A549 (cell line): ENCODE measurements around the gene GNG7. TPM values are rescaled to one million over a fixed set of nuclear protein-coding genes. Genes with fewer than 3 reads are reported as not detected.
"Not testable (repeated sequence)": the region's sequence is repeated elsewhere in the genome, so short reads cannot be mapped to it uniquely, and the experiment has no call there.

Experiments
- ATAC-seq, 2 experiments: fragments of 200-7000 bp in 1 of 2; fragments of >200 bp in 1 of 2; cut with Nextera tagmentation in 1 of 2; cut with Tn5 transposase in 1 of 2; 3 replicates each; pipeline versions ENCODE4 v1.8.0 to v1.9.1; 2018 to 2020; ENCODE audit warnings: mild to moderate bottlenecking in 1 of 2, moderate library complexity in 1 of 2
- CTCF ChIA-PET: fragments of 300-600 bp; sonication (Branson Sonifier 250); formaldehyde crosslinking; extraction: SDS; loops from one replicate; lab custom pipeline; 2021; ENCODE audit warnings: antibody characterized with exemption, inconsistent platforms; lab: Yijun Ruan, JAX
- POLR2A ChIA-PET: fragments of 350-600 bp; formaldehyde crosslinking; extraction: SDS; loops from one replicate; lab custom pipeline; 2021; ENCODE audit warnings: antibody characterized with exemption, inconsistent platforms; lab: Yijun Ruan, JAX
- DNase-seq, 2 experiments: peaks; one replicate each; pipeline versions ENCODE4 v3.0.0 to v3.0.0-alpha.2; 2011 to 2016; ENCODE audit warnings: low read depth in 1 of 2, low spot score in 1 of 2
- FAIRE-seq: peaks from 2 replicates; lab custom pipeline; 2011; peaks lifted over from hg19 to GRCh38; lab: Jason Lieb, UNC
- H3K27ac ChIP-seq, 2 experiments: fragments of >200 bp; sonication (Bioruptor Twin); formaldehyde crosslinking; 3 replicates each; pipeline ENCODE4 v1.5.1; 2016 to 2017
- H3K4me1 ChIP-seq: fragments of >200 bp; sonication (Bioruptor Twin); formaldehyde crosslinking; 3 replicates; pipeline ENCODE4 v1.6.1; 2016
- H3K4me2 ChIP-seq: fragments of >200 bp; sonication (Bioruptor Twin); formaldehyde crosslinking; 3 replicates; pipeline ENCODE4 v1.6.1; 2016
- H3K4me3 ChIP-seq: fragments of >200 bp; sonication (Bioruptor Twin); formaldehyde crosslinking; 3 replicates; pipeline ENCODE4 v1.5.1; 2016
- H3K9me3 ChIP-seq: fragments of >200 bp; sonication (Bioruptor Twin); formaldehyde crosslinking; 3 replicates; pipeline ENCODE4 v1.6.1; 2016
- CHD4 ChIP-seq: fragments of 200-600 bp; sonication (generic); IDR thresholded peaks from 2 replicates; pipeline ENCODE4 v1.6.1; 2016; ENCODE audit warnings: antibody characterized with exemption, mild to moderate bottlenecking, borderline replicate concordance
- EHF ChIP-seq: fragments of 250-450 bp; sonication (Bioruptor Pico); IDR thresholded peaks from 2 replicates; pipeline ENCODE4 v1.5.0; 2020; ENCODE audit warnings: mild to moderate bottlenecking
- EHMT2 ChIP-seq: fragments of 200-600 bp; sonication (generic); IDR thresholded peaks from 2 replicates; pipeline ENCODE4 v1.6.1; 2016; ENCODE audit warnings: antibody characterized with exemption, low read depth, mild to moderate bottlenecking, moderate library complexity
- ESRRA ChIP-seq: fragments of 150-350 bp; IDR thresholded peaks from 2 replicates; pipeline ENCODE4 v1.6.1; 2014; ENCODE audit warnings: mild to moderate bottlenecking, low read length, borderline replicate concordance
- FOSB ChIP-seq: fragments of 250-450 bp; sonication (Bioruptor Pico); IDR thresholded peaks from 2 replicates; pipeline ENCODE4 v1.5.0; 2020; ENCODE audit warnings: mild to moderate bottlenecking, moderate library complexity
- GATA3 ChIP-seq: IDR thresholded peaks from 2 replicates; pipeline ENCODE4 v1.6.1; 2012; ENCODE audit warnings: borderline replicate concordance
- HDAC2 ChIP-seq: fragments of 200-600 bp; sonication (generic); IDR thresholded peaks from 2 replicates; pipeline ENCODE4 v1.6.1; 2016
- HEYL ChIP-seq: fragments of 250-450 bp; sonication (Bioruptor Pico); IDR thresholded peaks from 2 replicates; pipeline ENCODE4 v1.8.0; 2021; ENCODE audit warnings: mild to moderate bottlenecking, moderate library complexity
- HOXA7 ChIP-seq: fragments of 250-450 bp; sonication (Bioruptor Pico); IDR thresholded peaks from 2 replicates; pipeline ENCODE4 v1.5.0; 2020; ENCODE audit warnings: mild to moderate bottlenecking, moderate library complexity
- HOXB13 ChIP-seq: fragments of 250-450 bp; sonication (Bioruptor Pico); IDR thresholded peaks from 2 replicates; pipeline ENCODE4 v1.5.0; 2020; ENCODE audit warnings: low read depth, mild to moderate bottlenecking, moderate library complexity
- JUN ChIP-seq, 2 experiments: fragments of >200 bp; sonication (Bioruptor Twin); formaldehyde crosslinking; IDR thresholded peaks; 2 replicates in 1 of 2; 3 replicates in 1 of 2; pipeline ENCODE4 v1.6.1; 2016 to 2017
- JUNB ChIP-seq: fragments of >200 bp; sonication (Bioruptor Twin); formaldehyde crosslinking; IDR thresholded peaks from 2 replicates; pipeline ENCODE4 v1.6.1; 2016
- MAFK ChIP-seq: fragments of 450-650 bp; IDR thresholded peaks from 2 replicates; pipeline ENCODE4 v1.6.1; 2014; ENCODE audit not compliant: partially characterized antibody
- MAX ChIP-seq: IDR thresholded peaks from 2 replicates; pipeline ENCODE4 v1.6.1; 2012
- NFE2L2 ChIP-seq: fragments of 150-350 bp; conservative IDR thresholded peaks from 2 replicates; pipeline ENCODE4 v1.6.1; 2014; ENCODE audit warnings: low read length
- NPAS2 ChIP-seq: fragments of 250-450 bp; sonication (Bioruptor Pico); IDR thresholded peaks from 2 replicates; pipeline ENCODE4 v1.8.0; 2022; ENCODE audit warnings: mild to moderate bottlenecking, moderate library complexity, borderline replicate concordance
- NR3C1 ChIP-seq: fragments of >200 bp; sonication (Bioruptor Twin); formaldehyde crosslinking; IDR thresholded peaks from 3 replicates; pipeline ENCODE4 v1.6.1; 2017
- PHF8 ChIP-seq: fragments of 200-600 bp; sonication (generic); IDR thresholded peaks from 2 replicates; pipeline ENCODE4 v1.6.1; 2016; ENCODE audit warnings: low read depth, mild to moderate bottlenecking, antibody characterized with exemption, moderate library complexity, borderline replicate concordance
- RAD21 ChIP-seq, 2 experiments: fragments of >200 bp in 1 of 2; sonication (Bioruptor Twin) in 1 of 2; formaldehyde crosslinking in 1 of 2; IDR thresholded peaks in 1 of 2; conservative IDR thresholded peaks in 1 of 2; 2 replicates in 1 of 2; 3 replicates in 1 of 2; pipeline ENCODE4 v1.6.1; 2012 to 2018; ENCODE audit warnings: inconsistent platforms in 1 of 2
- RCOR1 ChIP-seq: fragments of 150-350 bp; IDR thresholded peaks from 2 replicates; pipeline ENCODE4 v1.6.1; 2014; ENCODE audit warnings: antibody characterized with exemption, low read length, low read depth
- RFX5 ChIP-seq: fragments of 450-650 bp; IDR thresholded peaks from 2 replicates; pipeline ENCODE4 v1.7.1; 2014; ENCODE audit warnings: antibody characterized with exemption, mild to moderate bottlenecking, moderate library complexity
- SMC3 ChIP-seq: fragments of >200 bp; sonication (Bioruptor Twin); formaldehyde crosslinking; IDR thresholded peaks from 3 replicates; pipeline ENCODE4 v1.6.1; 2018; ENCODE audit warnings: inconsistent platforms
- TP53 ChIP-seq: fragments of 250-450 bp; sonication (Bioruptor Pico); IDR thresholded peaks from 2 replicates; pipeline ENCODE4 v1.5.0; 2021; ENCODE audit warnings: mild to moderate bottlenecking, moderate library complexity
- ZC3H11A ChIP-seq: fragments of 450-650 bp; IDR thresholded peaks from 2 replicates; pipeline ENCODE4 v1.6.1; 2014; ENCODE audit warnings: antibody characterized with exemption, mild to moderate bottlenecking
- WGBS: methylation state at CpG from one replicate; pipeline ENCODE4 v1.1.6; 2017; ENCODE audit errors: missing lambda C conversion rate; 5-methylcytosine and 5-hydroxymethylcytosine counted together
- polyA plus RNA-seq, 4 experiments: library from polyadenylated mRNA; depleted of rRNA in 3 of 4; stranded (reverse); fragments of >200 nt; fragmentation: RNase III in 1 of 4; extraction: RNeasy Plus Mini Kit Qiagen cat#74134 plus additional on column Dnase treatment in 1 of 4; gene quantifications; 2 replicates in 3 of 4; 3 replicates in 1 of 4; pipeline ENCODE4 v1.2.3, GENCODE V29; 2011 to 2017

The GNG7 gene
- polyA plus RNA-seq, 2 of the 4 experiments (the other 2 are of a cell fraction), result 0.06 to 0.08 TPM

GRCh38 chr19:2563546-2563945 lies 138.9 kb downstream of the GNG7 start:
- ATAC-seq, DNase-seq, H3K9me3 ChIP-seq, H3K4me2 ChIP-seq, H3K4me3 ChIP-seq, FAIRE-seq, H3K27ac ChIP-seq, POLR2A ChIA-PET, H3K4me1 ChIP-seq: not testable (repeated sequence)
- WGBS, result 66% methylated on average over 9 of the region's 9 CpGs
- CTCF ChIA-PET, result interaction anchor here (1.1 kb wide), 1 partner anchor 9 kb away, joined by 3 read pairs; no protein-coding TSS in a partner anchor

GRCh38 chr19:2561895-2562294 lies 140.6 kb downstream of the GNG7 start:
- TF ChIP-seq EHMT2 (no peak), NFE2L2 (no peak), FOSB (CRISPR knock-in tag) (no peak), ZC3H11A (no peak), RAD21 (conservative IDR thresholded peaks at IDR 0.05 in 1 of 2, IDR thresholded peaks at IDR 0.05 in 1 of 2) (no peak), CHD4 (no peak), NR3C1 (no peak), HDAC2 (no peak), MAX (no peak), JUNB (no peak), EHF (CRISPR knock-in tag) (no peak), JUN (IDR thresholded peaks at IDR 0.05) (no peak), SMC3 (no peak), MAFK (no peak), PHF8 (no peak)
- no peak for ATAC-seq
- CTCF ChIA-PET, result interaction anchor here (1.4 kb wide), 1 partner anchor 16 kb away, joined by 4 read pairs; no protein-coding TSS in a partner anchor
- DNase-seq, result no peak
- no peaks in the 10 kb centered on the region for H3K4me1 ChIP-seq
- no peak for FAIRE-seq
- no peak overlapping the region for H3K4me3 ChIP-seq
- 79% methylated on average over 14 of the region's 14 CpGs for WGBS
- peak overlapping the region in 1 of 2 experiments; percentile 29; a peak in 1 of 6 replicates for H3K27ac ChIP-seq
- POLR2A ChIA-PET, result no interaction called here
- H3K9me3 ChIP-seq, result no peaks in the 10 kb centered on the region
- H3K4me2 ChIP-seq, result no peak overlapping the region

- CTCF ChIA-PET, result no interaction called here
- H3K27ac ChIP-seq, result peak overlapping the region in 1 of 2 experiments; percentile 18; a peak in 1 of 6 replicates
Measured at GRCh38 chr19:2561221-2561620, 141.3 kb downstream of the GNG7 start.

GRCh38 chr19:2560369-2560768 lies 142.1 kb downstream of the GNG7 start:
- ATAC-seq (no peak), DNase-seq (no peak), FAIRE-seq (no peak)
- no peaks in the 10 kb centered on the region for H3K9me3 ChIP-seq
- H3K27ac ChIP-seq, result no peak overlapping the region
- no peak for TF ChIP-seq HOXA7
- TF ChIP-seq ZC3H11A, result no peak
- H3K4me3 ChIP-seq, result no peak overlapping the region
- H3K4me2 ChIP-seq, result no peak overlapping the region
- CTCF ChIA-PET, result no interaction called here
- POLR2A ChIA-PET, result no interaction called here
- WGBS, result 91% methylated on average over 10 of the region's 13 CpGs
- peaks cover 2% of the 10 kb centered on the region for H3K4me1 ChIP-seq

More at GRCh38 chr19:2561221-2561620, 141.3 kb downstream of the GNG7 start:
- WGBS, result 77% methylated on average over 5 of the region's 5 CpGs
- TF ChIP-seq RFX5, result no peak
- no peak for TF ChIP-seq RCOR1
- no peak for TF ChIP-seq GATA3
- no peak for TF ChIP-seq NPAS2
- no peak for TF ChIP-seq HDAC2
- no peak for TF ChIP-seq FOSB (CRISPR knock-in tag)
- TF ChIP-seq HOXB13 (CRISPR knock-in tag), result no peak
- no peak for TF ChIP-seq ESRRA
- no peak for TF ChIP-seq TP53 (CRISPR knock-in tag)
- TF ChIP-seq EHMT2, result no peak
- no peak for TF ChIP-seq PHF8
- TF ChIP-seq HEYL (CRISPR knock-in tag), result no peak
- no peak for TF ChIP-seq EHF (CRISPR knock-in tag)
- POLR2A ChIA-PET, result no interaction called here
- H3K4me1 ChIP-seq, result no peaks in the 10 kb centered on the region
- ATAC-seq, result no peak
- no peaks in the 10 kb centered on the region for H3K9me3 ChIP-seq
- no peak overlapping the region for H3K4me2 ChIP-seq
- H3K4me3 ChIP-seq, result no peak overlapping the region
- no peak for DNase-seq
- no peak for FAIRE-seq
